ENCODE results near the gene PNKD.

Gene PNKD

DNA sequence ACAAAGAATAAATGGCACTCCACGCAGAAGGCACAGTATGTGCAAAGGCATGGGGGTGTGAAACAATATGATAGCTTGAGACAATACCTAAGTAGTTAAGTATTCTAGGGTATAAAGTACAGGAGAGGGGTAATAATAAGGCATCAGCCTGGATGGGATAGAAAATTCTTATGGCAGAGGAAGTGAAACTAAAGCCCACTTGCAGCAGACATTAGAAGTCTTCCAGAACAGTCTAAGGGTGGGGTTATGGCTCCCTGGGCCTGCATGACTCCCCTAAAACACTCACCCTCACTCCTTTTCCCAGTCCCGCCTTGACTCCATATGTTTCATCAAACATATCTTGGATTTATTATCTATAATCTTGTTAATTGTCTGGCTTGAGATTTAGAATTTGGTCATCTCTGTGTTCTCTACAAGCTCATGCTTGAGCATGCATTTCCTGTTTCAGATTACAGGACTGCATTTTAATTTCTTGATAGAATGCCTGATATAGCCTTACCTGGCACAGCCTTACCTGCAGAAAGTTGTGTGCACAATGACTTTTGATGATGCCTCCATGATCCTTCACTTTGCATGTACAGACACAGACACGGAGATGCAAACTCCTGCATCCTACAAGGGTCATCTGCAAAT lies 50.5 kb downstream of the PNKD start:
- DNase-seq: no peak

DNA sequence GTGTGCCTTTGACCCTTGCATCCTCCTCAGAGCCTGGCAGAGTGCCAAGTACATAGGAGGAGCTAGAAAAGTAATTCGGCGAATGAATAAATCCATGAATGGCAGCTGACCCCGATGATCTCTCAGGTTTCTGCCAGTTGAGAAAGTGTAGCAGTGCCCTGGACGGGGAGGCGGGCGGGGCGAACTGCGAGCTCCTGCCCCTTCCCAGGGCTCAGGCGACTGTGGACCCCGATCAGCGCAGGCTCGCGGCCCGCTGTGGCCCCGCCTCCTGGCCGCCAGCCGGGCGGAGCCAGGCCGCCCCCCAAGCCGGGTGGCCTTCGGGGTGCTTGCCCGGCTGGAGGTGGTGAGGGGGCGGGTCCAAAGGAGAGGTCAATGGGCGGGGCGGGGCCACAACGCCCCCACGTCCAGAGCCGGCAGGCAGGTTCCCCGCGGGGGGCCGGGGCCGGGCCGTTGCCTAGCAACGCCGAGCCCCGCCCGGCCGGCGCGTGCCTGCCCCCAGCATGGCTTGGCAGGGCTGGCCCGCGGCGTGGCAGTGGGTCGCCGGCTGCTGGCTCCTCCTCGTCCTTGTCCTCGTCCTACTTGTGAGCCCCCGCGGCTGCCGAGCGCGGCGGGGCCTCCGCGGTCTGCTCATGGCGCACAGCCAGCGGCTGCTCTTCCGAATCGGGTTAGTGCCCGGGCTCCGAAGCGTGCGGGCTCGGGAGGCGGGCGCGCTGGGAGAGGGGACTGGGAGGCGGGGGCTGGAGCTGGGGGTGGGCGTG lies 52.6 kb downstream of the PNKD start:
- peak; percentile 72 for DNase-seq

DNA sequence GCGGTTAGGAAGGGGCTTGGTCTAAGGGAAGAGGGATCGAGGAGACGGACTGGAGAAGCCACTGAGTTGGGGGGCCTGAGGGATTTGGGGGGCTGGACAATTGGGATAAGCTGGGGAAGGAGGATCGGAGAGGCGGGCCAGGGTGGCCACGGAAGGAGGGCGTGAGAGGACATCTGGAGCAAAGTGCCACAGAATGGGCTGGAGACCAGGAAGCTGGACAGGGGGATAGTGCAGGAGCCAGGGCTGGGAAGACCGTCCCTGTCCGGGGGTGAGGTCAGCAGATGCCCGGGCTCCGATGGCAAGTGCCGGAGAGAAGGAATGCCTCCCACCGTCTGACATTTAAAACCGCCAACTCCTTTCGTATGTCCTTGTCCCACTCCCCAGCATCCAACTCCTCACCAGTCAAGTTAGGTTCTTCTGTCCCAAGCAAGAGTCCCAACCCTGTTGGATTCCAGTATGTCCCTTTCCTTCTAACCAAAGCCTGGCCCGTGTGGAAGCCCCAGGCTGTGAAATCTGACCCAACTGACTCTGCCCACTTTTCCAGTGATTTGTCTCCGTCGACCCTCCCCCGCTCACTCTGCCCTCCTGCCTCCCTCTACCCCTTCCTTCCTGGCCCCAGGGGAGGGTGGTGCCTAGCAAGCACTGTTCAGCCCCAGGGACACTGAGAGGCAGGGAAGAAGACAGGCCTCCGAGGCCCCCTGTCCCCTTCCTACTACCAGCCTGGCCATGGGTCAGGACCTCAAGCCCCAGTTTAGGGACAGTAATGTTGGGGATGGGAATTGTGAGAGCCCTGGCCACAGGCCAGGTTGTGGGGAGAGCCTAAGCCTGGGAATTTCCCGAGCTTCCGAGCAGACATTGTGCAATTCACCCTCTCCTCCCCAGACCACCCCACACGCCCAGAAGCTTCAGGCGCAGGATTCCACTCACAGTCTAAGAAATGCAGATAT lies 53.5 kb downstream of the PNKD start:
- no peak for DNase-seq

DNA sequence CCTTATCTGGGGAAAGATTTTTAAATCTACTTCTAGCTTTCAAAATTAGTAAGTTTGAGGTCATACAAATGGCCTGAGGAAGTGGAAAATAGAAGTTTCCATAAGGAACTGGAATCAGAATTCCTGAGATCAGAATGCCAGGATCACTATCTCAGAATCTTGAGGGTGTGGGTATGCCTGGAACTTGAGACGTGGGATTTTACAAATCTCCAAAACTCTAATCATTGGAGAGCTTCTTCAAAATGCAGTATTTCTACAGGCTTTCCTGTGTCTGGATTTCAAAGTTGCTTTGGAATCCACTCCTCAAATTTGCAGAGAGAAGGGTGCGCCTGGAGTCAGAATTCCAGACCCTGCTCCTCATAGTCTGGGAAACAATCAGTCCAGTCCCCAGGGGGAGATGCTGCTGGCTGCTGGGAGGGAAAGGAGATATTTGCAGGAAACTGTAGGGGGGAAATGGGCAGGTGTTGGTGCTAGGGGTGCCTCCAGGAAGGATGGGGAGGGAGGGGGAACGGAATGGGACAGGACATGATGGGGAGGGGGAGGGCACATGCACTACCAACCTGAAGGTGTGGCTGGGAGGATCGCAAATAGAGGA lies 55.3 kb downstream of the PNKD start:
- DNase-seq: no peak

DNA sequence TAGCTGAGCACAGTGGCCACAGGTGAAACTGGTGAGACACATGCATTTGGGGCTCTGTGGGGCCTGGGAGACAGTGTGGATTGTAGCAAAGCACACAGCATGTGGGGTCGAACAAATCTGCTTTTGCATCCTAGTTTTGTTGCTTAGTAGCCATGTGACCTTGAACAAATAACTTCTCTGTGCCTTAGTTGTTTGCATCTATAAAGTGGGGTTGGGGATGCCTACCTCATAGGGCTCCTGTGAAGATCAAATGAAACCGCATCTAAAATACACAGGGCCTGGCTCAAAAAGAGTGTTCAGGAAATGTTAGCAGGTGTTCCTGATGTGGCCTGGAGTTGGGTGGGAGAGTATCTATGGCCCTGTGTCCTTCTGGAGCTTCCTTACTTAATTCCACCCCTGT lies 56.0 kb downstream of the PNKD start:
- DNase-seq: no peak

DNA sequence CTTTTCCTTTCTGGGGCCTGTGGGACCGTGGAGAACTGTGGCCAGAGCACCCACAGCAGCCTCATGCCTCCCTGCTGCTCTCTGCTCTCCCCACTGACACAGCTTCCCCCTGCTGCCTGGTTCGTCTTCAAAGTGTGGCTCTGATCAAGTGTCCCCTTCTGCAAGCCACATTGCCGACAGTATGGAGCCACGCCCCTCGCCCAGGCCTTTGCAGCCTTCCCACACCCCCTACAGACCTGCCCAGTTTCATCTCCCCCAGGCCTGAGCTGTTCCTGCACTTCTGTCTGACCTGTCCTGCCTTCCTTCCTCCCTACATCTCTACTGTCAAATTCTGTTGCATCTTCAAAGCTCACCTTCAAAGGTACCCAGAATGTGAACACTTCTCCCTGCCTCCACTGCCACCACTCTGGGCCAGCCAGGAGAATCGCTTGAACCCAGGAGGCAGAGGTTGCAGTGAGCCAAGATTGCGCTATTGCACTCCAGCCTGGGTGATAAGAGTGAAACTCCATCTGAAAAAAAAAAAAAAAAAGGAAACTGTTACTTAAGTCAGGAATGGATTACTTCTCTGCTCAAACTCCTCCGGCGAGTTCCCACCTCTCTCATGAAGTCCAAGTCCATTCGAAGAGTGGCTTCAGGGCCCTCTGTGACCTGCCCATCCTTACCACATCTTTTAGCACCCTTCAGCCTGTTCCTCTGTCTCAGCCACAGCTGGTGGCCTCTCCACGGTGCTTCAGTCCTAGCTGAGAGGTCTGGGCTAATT lies 57.3 kb downstream of the PNKD start:
- no peak for DNase-seq

DNA sequence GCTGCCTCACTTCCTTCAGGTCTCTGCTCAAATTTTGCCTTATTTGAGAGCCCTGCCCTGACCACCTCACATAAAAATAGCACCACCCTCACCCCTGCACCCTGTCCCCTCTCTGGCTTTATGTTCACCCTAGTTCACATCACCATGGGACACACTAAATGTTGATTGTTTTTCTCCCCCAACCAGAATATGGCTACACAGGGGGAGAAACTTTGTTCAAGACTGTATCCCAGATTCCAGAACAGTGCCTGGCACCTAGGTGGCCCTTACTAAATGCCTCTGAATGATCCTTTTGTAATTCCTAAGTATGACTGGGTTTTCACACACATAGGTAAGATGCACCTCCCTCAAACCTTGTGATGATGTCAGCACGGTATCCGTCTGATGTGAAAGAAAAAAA lies 58.0 kb downstream of the PNKD start:
- no peak for DNase-seq

DNA sequence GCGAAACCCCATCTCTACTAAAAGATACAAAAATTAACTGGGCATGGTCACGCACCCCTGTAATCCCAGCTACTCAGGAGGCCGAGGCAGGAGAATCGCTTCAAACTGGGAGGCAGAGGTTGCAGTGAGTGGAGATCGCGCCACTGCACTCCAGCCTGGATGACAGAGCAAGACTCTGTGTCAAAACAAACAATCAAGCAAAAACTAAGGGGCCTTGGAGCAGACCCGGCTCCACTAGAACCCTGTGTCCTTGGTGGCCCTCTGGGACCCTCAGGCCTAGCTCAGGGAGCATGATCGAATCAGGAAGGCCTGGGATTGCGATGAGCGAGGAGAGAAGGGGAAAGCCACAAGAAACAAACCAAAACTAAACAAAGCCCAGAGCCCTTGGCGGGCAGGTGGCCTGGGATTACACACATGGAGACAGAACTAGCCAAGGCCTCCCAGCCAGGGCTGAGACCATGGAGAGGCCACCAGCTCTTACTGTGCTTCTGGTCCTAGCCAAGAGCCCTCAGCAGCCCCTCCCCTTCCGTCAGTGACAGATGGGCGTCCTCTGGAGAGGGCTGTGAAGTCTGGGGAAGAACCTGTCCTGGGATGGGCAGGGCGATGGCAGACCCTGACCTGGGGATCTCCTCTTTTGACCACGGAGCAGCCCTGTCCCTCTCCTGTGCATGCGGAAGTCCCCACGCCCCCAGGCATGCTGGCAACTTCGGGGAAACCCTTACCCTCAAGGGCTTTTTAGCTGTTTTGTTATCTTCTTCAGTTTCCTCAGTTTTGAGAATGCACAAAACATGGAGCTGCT lies 58.9 kb downstream of the PNKD start:
- DNase-seq: no peak

DNA sequence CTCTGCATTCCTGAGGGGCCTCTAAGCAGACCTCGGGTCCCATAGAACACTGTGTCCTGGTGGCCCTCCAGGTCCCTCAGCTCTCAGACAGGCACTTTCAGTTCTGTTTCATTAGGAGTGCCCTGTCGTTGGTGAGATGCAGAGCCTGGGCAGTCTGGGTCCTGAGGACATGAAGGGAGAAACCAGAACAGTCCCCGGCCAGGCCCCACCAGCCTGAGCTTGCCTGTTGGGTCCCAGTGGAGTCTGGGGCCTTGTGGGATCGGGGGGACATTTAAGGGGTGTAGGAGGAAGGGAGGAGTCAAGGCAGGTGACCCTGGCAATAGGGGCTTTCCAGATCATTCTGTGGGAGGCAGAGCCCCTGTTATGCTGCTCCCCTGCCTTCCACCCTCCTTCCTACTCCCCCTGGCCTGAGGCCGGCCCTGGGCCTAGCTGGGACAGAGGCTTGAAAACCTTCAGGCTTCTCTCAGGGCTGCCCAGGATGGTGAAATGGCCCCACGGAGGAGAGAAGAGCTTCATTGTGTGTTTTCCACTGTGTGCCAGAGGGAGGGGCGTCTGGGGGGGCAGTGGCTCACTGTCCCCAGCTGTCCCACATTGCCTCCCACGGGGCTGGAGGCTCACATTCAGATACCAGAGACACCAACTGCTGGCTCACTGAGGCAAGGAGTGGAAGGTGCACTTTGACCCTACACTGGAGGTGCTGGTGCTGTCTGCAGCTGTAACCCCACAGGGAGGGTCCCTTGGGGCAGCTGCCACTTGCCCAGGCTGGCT lies 59.7 kb downstream of the PNKD start:
- DNase-seq: no peak

DNA sequence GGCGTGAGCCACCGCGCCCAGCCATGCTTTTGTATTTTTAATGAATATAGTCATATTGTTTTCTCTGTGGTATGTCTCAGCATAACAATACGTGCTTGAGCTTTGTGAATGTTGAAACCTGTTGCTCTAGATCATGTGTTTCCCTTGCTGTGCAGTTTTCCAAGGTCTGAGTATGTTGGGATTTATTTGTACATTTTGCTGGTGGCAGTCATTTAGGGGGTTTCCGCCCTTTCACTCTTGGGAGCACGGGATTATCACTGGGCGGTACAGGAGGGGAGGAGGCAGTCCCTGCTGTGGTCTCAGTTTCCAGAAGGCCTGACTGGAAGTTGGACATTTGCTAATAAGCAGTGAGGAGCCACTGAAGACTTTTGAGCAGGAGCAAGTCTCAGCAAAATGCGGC lies 61.4 kb downstream of the PNKD start:
- DNase-seq: no peak

DNA sequence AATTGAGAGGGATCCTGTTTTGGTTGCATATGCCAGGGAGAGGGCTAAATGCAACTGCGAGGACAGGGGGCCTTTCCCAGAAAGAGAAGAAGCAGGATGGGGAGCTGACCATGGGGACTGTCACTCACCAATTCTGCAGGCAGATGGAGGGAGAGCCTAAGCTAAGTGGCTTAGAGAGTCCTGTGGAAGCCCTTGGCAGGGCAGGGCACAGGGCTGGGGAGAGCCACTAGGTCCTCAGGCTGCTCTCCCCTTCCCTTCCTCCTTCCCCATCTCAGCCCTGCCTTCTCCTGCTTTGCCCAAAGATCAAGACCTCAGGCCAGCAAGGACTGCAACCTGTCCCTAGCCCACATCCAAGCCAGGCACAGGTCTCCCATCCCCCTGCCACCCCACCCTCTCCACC lies 62.0 kb downstream of the PNKD start:
- DNase-seq: peak; percentile 19

DNA sequence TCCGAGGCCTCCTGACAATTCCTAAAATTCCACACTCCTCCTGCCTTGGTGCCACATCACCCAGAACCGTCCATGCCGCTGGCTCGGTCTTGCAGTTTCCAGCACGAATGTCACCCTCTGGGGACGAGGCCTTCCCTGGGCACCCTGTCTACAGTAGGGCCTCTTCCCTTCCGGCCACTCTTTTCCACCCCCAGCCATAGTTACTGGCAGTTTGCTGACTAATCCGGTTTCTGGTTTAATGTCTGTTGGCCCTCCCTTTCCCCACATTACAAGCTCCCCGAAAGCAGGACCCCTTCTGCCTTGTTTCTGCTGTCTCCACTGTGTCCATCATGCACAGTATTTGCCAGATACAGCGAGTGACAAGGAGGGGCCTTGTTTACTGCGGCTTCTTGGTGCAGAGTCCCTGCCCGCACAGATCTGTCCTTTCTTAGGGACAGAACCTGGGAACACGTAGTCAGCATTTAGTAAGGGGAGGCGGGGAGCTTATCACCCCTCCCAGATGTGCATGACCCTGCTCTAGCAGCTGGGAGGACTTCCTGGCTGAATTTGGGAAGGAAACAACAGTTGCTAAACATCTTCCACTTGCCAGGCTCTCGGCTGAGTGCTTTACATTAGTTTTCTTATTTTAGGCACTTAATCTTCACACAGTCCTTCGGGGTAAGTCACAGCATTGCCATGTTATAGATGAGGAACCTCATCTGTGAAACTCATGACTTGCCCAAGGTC lies 62.8 kb downstream of the PNKD start:
- peak; percentile 75 for DNase-seq

DNA sequence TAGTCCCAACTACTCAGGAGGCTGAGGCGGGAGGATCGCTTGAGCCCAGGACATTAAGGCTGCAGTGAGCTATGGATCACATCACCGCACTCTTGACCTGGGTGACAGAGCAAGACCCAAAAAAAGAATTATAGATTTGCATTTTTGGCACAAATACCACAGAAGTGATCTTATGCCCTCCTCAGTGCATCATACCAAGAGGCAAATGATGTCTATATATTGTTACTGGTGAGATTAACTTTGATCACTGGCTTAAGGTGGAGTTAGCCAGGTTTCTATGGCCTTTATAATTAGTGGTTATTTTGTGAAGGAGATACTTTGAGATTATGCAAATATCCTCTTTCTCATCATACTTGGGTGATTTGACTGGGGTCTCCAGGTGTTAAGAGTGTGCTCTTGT lies 64.2 kb downstream of the PNKD start:
- no peak for DNase-seq

DNA sequence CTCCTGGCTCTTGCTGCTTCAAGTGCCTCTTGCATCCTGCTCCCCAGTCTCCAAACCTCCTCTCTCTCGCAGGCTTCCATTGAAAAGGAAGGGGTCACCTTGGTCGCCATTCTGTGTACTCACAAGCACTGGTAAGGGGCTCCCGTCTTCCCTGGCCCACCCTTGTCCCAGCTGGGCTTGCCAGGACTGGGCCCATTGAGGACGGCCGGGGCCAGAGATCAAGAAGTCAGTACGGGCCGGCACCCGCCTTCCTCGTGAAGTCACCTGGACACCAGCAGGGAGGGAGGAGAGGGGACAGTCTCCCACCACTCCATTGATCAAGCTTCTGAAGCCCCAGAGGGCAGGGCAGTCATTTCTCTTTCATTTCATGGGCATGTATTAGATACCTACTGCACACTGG lies 70.3 kb downstream of the PNKD start:
- no peak for DNase-seq

DNA sequence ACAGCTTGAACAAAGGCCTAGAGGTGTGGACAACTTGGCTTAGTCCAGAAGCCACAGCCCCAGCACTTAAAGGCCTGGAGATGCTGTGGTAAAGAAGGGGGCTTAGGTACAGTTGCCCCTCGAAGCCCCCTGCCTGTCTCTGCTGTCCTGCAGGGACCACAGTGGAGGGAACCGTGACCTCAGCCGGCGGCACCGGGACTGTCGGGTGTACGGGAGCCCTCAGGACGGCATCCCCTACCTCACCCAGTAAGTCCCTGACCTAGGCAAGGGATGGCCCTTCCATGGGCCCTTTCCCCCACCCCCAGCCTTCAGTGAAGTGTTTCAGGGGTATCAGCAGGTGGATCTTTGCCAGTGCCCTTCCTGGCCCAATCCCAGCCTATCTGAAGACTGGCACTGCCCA lies 71.1 kb downstream of the PNKD start:
- DNase-seq: no peak

DNA sequence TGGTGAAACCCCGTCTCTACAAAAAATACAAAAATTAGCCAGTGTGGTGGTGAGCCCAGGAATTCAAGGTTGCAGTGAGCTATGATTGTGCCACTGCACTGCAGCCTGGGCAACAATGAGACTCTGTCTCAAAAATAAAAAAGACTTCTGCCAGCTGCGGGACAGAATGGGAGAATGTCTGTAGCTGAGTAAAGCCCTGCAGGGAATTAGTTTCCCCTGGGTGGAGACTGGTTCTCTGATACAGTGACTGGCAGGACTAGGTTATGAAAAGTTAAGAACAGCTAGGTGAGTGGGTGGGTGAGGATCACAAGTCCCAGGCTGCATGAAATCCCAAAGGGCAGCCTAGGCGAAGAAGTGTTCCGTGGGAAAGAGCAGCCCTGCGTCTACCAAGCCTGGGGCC lies 72.5 kb downstream of the PNKD start:
- DNase-seq: no peak

DNA sequence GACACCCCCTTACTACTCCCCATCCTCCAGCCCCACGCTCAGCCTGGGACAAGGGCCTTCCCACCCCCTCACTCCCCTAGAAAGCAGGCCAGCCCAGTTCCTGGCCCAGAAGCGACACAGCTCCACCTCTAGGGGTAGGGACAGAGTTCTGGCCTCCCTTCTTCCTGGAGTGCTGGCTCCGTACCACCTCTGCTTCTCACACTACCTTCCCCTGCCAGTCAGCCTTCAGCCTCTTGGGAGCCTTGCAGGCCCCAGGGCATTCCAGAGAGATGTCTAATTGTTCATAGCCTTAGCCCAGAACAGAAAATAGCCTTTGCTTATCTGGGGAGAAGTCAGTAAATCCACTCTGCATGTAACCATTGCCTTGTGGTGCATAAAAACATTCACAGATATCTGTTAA lies 73.3 kb downstream of the PNKD start:
- DNase-seq: no peak

DNA sequence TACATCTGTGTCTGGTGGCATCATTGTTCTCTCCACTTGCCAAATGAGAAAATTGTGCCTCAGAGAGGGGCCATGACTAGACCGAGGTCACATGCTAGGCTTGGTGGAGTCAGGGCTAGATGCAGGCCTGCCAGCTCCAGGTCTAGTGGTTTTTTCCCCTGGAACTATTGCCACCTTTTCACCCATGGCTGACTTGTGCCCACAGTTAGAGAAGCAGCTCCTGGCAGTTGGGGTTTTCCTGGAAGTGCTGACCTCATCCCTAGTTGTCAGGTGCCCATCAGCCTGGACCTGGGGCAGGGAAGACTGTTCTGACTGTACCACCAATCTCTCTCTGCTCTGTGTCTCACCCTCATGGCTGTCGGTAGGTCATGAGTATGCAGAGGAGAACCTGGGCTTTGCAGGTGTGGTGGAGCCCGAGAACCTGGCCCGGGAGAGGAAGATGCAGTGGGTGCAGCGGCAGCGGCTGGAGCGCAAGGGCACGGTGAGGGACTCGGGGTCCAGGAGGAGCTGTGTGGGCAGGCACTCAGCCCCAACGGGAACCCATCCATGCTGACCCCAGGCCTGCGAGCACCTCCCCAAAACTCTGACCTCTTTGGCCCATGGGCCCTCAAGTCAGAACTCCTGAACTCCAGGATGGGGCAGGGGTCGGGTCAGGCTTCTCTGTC lies 73.9 kb downstream of the PNKD start:
- DNase-seq: no peak

DNA sequence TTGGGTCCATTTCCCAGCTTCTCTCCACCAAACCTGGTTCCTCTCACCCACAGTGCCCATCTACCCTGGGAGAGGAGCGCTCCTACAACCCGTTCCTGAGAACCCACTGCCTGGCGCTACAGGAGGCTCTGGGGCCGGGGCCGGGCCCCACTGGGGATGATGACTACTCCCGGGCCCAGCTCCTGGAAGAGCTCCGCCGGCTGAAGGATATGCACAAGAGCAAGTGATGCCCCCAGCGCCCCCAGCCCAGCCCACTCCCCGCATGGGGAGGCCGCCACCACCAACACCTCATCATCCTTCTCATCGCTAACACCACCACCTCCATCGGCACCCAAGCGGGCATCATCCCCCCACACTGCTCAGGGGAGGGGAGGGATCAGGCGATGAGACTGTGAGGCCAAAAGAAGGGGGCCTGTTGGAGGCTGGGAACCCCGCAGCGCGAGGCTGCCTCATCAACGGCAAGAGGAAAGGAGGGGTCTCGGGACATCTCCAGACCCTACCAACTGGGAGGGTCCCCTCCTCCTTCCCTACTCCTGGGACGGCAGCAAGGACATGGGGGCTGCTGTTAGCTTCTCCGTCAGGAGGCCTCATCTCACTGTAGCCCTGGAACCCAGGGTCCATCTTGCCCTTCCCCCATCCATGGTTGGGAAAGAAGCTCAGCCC lies 74.6 kb downstream of the PNKD start:
- no peak for DNase-seq
